ENCODE results near the gene TCF7.

DNA sequence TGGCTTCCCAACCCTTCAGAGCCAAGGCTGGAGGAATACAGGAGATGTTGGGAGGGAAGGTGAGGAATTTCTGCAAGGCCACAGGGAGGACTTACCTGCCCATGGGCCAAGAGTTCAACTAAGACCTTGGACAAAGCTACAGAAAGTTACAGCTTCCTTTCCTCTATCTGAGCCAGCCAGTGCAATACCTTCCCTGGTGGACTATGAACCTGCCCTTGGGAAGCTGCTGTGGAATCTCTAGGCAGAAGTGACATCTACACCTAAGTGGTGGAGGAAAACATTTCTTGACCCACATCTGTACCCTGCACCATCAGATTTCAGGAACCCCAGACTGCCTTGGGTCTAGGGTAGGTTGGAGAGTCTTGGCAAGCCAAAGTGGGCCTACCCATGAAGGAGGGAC lies 69.0 kb downstream of the TCF7 start:
- no peak for TF ChIP-seq POLR2A (IDR thresholded peaks at IDR 0.05)
- TF ChIP-seq, protein P1, sequence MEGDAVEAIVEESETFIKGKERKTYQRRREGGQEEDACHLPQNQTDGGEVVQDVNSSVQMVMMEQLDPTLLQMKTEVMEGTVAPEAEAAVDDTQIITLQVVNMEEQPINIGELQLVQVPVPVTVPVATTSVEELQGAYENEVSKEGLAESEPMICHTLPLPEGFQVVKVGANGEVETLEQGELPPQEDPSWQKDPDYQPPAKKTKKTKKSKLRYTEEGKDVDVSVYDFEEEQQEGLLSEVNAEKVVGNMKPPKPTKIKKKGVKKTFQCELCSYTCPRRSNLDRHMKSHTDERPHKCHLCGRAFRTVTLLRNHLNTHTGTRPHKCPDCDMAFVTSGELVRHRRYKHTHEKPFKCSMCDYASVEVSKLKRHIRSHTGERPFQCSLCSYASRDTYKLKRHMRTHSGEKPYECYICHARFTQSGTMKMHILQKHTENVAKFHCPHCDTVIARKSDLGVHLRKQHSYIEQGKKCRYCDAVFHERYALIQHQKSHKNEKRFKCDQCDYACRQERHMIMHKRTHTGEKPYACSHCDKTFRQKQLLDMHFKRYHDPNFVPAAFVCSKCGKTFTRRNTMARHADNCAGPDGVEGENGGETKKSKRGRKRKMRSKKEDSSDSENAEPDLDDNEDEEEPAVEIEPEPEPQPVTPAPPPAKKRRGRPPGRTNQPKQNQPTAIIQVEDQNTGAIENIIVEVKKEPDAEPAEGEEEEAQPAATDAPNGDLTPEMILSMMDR (IDR thresholded peaks at IDR 0.05), result no peak
